HG03159 (cell line): ENCODE results near the gene STRADA.

ENCODE experiments used
- ATAC-seq: cut with Tn5 transposase; IDR thresholded peaks from one replicate; pipeline ENCODE4 v1.9.1; 2021; ENCODE audit warnings: mild to moderate bottlenecking, moderate library complexity; ENCODE audit not compliant: unreplicated experiment

The STRADA gene

DNA sequence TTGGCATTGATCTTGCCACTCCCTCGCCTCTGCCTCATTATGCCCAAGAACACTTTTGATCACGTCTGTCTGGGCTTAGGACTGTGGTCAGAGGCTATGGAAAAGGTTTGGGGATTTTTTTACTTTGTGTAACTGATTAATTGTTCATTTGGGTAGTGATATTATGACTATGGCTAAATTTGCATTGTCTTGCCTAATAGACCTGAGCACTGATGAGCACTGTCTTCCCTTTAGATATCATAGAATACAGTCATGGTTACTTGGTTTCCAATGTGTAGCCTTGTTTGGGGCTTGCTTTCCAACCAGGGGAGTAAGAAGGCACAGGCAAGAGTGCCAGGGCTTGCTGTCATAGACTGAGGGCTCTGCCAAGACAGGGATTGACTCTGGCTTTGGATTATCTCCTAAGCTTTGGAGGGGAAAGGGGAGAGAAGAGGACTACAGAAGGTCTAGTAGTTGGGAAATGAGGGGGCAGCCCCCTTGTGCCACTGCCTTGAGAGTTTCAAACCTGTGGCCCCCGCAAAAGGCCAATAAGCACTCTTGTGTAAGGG lies 55.4 kb downstream of the STRADA start:
- ATAC-seq: no peak

DNA sequence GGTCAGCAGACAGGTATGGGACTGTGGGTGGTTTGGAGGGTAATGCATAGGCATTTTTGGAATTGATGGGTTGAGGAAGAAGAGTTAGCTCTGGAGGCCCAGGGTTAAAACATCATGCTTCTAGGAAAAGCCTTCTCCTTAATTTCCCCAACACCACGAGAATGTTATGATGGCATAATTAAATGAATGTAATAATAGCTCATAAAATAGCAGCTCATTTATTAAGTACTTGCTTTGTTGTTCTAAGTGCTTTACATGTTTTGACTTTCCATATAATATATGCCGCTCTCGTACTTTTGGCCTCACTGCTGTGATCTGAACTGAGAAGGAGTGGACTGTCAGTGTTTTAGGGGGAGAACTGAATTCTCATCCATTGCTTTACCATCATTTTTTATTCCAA lies 56.0 kb downstream of the STRADA start:
- no peak for ATAC-seq

DNA sequence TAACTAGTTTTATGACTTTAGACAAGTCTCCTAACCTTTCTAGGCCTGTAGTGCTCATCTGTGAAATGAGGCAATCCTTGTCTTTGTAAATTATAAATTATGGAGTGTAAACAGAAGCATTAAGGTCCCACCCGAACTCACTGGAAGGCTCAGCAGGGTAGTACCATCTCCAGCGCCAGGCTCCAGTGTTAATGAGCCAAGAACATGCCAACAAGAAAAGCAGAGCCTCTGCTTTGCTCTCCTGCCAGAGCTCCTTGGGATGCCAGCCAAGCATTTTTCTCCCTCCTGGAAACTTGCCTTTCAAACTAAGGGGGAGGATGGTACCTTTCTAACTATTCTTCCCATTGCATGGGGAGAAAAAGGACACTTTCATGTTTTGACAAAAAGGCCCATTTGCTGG lies 56.6 kb downstream of the STRADA start:
- no peak for ATAC-seq

- ATAC-seq: no peak
Observed at GRCh38 chr17:63682981-63683380, 58.6 kb downstream of the STRADA start.

DNA sequence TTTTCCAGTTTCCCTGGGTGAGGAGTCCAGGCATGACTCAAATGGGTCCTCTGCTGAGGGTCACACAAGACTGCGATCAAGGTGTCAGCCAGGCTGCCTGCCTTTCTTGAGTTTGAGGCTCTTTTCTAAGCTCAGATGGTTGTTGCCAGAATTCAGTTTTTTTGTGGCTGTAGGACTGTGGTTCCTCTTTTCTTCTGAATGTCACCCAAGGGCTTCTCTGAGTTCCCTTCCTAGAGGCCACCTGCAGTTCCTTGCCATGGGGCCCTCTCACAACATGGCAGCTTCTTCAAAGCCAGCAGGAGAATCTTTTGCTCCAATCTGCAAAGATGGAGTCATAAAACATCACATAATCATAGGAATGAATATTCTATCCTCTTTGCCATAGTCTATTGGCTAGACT lies 59.2 kb downstream of the STRADA start:
- ATAC-seq: no peak

DNA sequence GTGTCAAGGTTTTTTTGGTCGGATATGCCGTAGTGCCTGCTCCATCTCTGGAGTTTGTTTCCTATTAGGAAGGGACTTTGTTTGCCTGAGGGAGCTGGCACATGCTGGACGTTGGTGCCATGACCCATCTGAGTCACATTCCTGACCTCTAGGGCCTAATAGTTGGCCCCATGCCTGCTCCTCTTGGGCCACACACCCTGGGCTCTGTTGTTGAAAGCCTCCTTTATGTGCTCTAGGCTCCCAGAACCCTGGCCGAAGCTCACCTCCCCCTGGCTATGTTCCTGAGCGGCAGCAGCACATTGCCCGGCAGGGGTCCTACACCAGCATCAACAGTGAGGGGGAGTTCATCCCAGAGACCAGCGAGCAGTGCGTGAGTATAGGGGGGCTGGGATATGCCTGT lies 60.1 kb downstream of the STRADA start:
- no peak for ATAC-seq

DNA sequence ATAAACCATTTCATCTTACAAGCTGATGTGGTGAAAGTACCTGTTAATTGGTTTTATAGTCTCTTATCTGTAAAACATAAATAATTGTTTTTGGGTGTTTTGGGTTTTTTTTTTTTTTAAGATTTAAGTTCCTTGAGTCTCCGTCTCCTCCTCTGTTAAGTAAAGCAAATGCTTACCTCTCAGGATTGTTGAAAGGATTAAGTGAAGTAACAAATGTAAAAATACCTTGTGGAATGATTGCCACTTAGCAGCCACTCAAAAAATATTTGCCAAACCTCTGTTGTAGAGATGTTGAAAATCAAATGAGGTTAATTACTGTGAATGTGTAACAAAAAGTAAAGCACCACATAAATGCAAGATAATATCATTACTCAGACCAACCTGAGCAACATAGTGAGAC lies 60.9 kb downstream of the STRADA start:
- ATAC-seq: no peak

- ATAC-seq: no peak
Observed at GRCh38 chr17:63679214-63679613, 62.4 kb downstream of the STRADA start.

- no peak for ATAC-seq
Observed at GRCh38 chr17:63676584-63676983, 65.0 kb downstream of the STRADA start.

GRCh38 chr17:63675607-63676546 lies 65.7 kb downstream of the STRADA start:
- ATAC-seq: no peak

DNA sequence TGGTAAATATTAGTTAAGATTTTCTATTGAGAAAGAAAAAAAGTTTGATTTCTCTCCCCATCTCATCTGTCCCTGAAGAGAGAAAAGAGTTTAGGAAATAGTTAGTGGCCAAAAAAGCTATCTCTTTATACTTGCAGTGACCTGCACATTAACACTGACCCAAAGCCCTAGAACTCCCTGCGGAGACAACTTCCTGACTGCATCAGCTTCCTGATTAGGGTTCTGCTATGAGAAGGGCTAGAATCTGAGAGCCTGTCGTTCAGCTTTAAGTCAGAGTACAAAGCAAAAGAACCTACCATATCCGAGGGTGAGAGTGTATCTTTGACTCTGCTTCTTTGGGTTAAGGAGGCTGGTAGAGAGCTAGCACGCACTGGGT lies 66.4 kb downstream of the STRADA start:
- ATAC-seq: no peak

DNA sequence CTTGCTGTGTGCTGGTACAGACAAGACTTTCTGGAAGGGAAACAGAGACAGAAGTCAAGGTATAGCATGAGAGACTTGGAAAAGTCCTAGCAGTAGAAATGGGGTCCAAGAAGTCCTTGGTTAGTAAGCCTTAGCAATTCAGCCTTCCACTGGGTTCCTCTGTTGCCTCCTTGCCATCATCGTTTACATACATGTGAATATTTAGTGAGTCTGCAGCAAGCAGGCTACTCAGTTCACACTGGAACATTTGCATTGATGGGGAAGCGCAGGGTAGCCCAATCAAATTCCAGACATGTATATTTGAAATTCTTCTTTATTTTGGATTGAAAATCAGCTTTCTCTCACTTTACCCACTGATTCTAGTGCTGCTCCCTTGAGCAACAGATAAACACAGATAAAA lies 68.7 kb downstream of the STRADA start:
- no peak for ATAC-seq

GRCh38 chr17:63665527-63666214 lies 75.9 kb downstream of the STRADA start:
- ATAC-seq: no peak

DNA sequence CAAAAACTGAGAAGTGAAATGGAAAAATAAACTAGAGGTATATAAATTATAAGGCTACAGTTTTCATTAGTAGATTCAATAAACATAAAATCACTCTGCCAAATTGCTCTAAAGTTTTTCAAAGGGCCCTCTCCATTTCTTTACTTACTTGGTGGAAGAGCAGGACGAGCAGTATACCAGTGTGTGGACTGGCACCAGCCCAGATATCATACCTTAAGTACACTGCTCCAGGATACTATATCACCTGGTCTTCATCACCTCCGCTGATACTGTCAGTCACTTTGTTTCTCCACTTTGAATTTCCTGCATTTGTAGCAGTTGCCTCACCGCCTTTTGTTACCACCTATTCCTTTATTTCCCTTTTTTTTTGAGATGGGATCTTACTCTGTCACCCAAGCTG lies 81.7 kb downstream of the STRADA start:
- ATAC-seq: no peak

DNA sequence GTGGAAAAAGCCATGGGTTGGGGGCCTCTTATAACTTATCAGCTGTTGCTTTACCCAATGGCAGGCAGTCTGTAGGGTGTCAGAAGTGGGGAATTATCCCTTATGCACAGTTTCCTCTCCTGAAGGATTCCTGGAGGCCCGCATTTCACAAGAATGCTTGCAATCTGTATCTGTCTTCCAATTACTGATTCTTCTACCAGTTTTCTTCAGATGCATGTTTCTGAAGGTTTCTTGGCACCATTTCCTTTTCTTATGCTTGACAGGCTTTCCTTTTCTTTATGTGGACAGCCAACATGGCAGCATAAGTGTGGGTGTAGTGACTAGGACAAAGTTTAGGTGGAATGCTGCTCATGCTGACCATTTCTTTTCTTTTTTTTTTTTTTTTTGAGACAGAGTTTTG lies 83.2 kb downstream of the STRADA start:
- ATAC-seq: no peak

GRCh38 chr17:63657786-63658185 lies 83.8 kb downstream of the STRADA start:
- no peak for ATAC-seq

DNA sequence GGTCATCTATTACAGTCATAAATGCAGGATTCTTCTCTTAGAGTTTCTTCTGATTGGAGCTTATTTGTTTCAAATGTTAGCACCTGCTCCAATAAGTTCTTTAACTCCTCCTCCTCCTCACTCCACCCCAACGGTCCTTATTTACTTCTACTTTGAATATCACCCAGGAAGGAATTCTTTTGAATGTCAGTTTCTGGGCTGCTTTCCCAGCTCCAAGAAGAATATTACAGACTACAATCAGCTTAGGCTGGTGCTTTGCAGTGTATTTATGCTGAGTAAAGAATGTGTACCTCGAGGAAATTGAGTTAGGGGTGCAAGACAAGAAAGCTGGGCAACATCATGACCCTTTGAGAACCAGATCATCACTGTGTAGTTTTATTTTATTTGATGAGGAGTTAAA lies 88.5 kb downstream of the STRADA start:
- no peak for ATAC-seq
